Progenitor cell of endocrine pancreas (in vitro differentiated cells): ENCODE data around the gene AQP5. TPM values are rescaled to one million over a fixed set of nuclear protein-coding genes. Genes with fewer than 3 reads are reported as not detected.

Experiments
- DNase-seq: peaks from one replicate; pipeline ENCODE4 v3.0.0; 2021; ENCODE audit warnings: low spot score; ENCODE audit not compliant: unreplicated experiment
- H3K27ac Mint-ChIP-seq: 2 replicates; pipeline ENCODE4 v1.8.0; 2021; ENCODE audit warnings: mild to moderate bottlenecking, moderate library complexity, mixed read lengths
- H3K27me3 Mint-ChIP-seq: 2 replicates; pipeline ENCODE4 v1.8.0; 2021; ENCODE audit warnings: mixed read lengths
- H3K36me3 Mint-ChIP-seq: 2 replicates; pipeline ENCODE4 v1.8.0; 2022; ENCODE audit warnings: mixed read lengths; ENCODE audit not compliant: insufficient read depth
- H3K4me1 Mint-ChIP-seq: 2 replicates; pipeline ENCODE4 v1.8.0; 2021; ENCODE audit warnings: low read depth, mixed read lengths
- H3K4me3 Mint-ChIP-seq: 2 replicates; pipeline ENCODE4 v1.8.0; 2021; ENCODE audit warnings: low read depth, mild to moderate bottlenecking, moderate library complexity, mixed read lengths
- H3K9me3 Mint-ChIP-seq: 2 replicates; pipeline ENCODE4 v1.8.0; 2021; ENCODE audit warnings: low read depth, mixed read lengths
- total RNA-seq: library from RNA; stranded (reverse); gene quantifications from 2 replicates; pipeline ENCODE4 v1.2.1, GENCODE V29; 2021
- TF ChIP-seq, protein P1 (sequence below): fragments of 200-600 bp; sonication (generic); IDR thresholded peaks from one replicate; pipeline ENCODE4 v1.5.0; 2021; ENCODE audit warnings: antibody characterized with exemption, mild to moderate bottlenecking; ENCODE audit not compliant: unreplicated experiment

AQP5 gene
- total RNA-seq, 1 donor from 2014 or later: 1.8 TPM

DNA sequence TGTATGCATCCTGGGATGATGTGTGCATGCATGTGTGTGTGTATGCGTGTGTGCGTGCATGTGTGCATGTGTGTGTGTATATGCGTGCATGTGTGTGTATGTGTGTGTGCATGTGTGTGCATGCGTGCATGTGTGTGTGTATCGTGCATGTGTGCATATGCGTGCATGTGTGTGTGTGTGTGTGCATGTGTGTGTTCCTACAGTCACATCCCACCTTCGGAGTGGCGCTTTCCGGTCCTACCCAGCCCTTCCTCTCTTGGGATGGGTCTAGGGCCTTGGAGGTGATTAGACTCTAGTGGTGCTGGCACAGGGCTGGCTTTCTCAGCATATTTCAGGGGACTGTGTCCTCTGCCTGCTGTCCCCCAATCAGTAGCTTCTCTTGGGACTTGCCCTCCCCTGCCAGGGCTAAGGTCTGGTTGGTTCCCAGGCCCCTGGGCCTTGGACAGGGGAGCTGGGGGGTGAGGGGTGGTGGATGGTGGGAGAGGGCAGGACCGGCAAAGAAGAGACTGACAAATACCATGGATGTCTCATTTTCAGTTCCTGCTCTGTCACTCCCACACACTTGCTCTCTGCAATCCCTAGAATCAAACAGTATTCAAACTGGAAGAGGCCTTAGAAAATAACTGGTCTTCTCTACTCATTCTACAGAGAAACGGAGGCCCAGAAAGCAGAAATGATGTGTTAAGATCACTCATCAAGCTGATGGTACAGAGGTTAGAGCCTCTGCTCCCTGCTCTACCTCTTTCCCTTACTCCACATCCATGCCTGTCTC is 36.1 kb upstream of the AQP5 start:
- no peak for DNase-seq

DNA sequence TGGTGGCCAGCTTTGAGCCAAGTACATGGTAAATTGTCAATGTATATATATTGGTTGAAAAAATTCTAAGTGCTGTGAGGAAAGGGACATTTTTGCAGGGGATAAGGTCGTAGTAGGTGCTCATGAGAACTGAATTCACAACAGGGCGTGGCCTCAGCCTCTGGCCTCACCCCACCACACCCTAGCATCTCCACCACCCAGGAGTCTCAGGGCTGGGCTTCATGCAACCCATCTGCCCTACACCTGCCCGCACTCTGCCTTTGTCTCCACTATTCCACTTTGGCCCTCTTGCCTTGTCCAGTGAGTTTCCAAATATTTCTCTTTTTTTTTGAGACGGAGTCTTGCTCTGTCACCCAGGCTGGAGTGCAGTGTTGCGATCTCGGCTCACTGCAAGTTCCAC is 33.2 kb upstream of the AQP5 start:
- peaks cover 12% of the 10 kb centered on the region for H3K27me3 Mint-ChIP-seq
- DNase-seq: no peak
- no peaks in the 10 kb centered on the region for H3K36me3 Mint-ChIP-seq
- H3K4me1 Mint-ChIP-seq: no peaks in the 10 kb centered on the region
- no peak overlapping the region for H3K4me3 Mint-ChIP-seq
- TF ChIP-seq, protein P1, sequence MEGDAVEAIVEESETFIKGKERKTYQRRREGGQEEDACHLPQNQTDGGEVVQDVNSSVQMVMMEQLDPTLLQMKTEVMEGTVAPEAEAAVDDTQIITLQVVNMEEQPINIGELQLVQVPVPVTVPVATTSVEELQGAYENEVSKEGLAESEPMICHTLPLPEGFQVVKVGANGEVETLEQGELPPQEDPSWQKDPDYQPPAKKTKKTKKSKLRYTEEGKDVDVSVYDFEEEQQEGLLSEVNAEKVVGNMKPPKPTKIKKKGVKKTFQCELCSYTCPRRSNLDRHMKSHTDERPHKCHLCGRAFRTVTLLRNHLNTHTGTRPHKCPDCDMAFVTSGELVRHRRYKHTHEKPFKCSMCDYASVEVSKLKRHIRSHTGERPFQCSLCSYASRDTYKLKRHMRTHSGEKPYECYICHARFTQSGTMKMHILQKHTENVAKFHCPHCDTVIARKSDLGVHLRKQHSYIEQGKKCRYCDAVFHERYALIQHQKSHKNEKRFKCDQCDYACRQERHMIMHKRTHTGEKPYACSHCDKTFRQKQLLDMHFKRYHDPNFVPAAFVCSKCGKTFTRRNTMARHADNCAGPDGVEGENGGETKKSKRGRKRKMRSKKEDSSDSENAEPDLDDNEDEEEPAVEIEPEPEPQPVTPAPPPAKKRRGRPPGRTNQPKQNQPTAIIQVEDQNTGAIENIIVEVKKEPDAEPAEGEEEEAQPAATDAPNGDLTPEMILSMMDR: no peak
- no peaks in the 10 kb centered on the region for H3K9me3 Mint-ChIP-seq
- H3K27ac Mint-ChIP-seq: no peak overlapping the region

More for the DNA sequence above, 36.1 kb upstream of the AQP5 start:
- H3K27me3 Mint-ChIP-seq: peaks cover 15% of the 10 kb centered on the region
- no peaks in the 10 kb centered on the region for H3K9me3 Mint-ChIP-seq
- H3K4me3 Mint-ChIP-seq: no peak overlapping the region
- H3K27ac Mint-ChIP-seq: no peak overlapping the region
- H3K36me3 Mint-ChIP-seq: no peaks in the 10 kb centered on the region
- peaks cover 1% of the 10 kb centered on the region for H3K4me1 Mint-ChIP-seq
- TF ChIP-seq, protein P1: no peak

DNA sequence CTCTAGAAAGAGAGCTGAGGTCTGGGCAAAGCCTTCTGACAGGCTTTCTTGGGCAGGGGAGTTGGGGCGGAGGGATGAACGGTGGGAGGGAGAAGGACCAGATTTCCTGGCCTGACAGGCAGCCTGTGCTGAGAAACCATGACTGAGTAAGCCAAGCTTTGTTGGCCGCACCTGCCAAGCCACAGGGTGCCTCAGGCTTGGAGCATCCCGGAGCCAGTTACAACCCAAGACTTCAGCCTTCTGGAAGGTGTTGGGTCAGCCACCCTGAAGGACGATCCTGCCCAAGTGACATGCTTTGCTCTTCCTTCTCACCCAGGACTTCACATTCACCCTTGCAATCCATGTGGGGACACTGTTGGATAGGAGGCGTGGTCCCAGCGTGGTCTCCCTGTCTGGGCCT is 32.1 kb upstream of the AQP5 start:
- no peak overlapping the region for H3K4me3 Mint-ChIP-seq
- H3K27me3 Mint-ChIP-seq: peaks cover 10% of the 10 kb centered on the region
- H3K9me3 Mint-ChIP-seq: peaks cover 2% of the 10 kb centered on the region
- no peak overlapping the region for H3K27ac Mint-ChIP-seq
- DNase-seq: no peak
- TF ChIP-seq, protein P1: no peak
- H3K4me1 Mint-ChIP-seq: peaks cover 3% of the 10 kb centered on the region
- H3K36me3 Mint-ChIP-seq: no peaks in the 10 kb centered on the region

- H3K27me3 Mint-ChIP-seq: peaks cover 10% of the 10 kb centered on the region
- TF ChIP-seq, protein P1: no peak
- no peak overlapping the region for H3K27ac Mint-ChIP-seq
- H3K4me3 Mint-ChIP-seq: no peak overlapping the region
- peaks cover 4% of the 10 kb centered on the region for H3K9me3 Mint-ChIP-seq
- DNase-seq: no peak
- peaks cover 3% of the 10 kb centered on the region for H3K4me1 Mint-ChIP-seq
- no peaks in the 10 kb centered on the region for H3K36me3 Mint-ChIP-seq
These were observed 31.0 kb upstream of the AQP5 start for GRCh38 chr12:49930515-49931288.

DNA sequence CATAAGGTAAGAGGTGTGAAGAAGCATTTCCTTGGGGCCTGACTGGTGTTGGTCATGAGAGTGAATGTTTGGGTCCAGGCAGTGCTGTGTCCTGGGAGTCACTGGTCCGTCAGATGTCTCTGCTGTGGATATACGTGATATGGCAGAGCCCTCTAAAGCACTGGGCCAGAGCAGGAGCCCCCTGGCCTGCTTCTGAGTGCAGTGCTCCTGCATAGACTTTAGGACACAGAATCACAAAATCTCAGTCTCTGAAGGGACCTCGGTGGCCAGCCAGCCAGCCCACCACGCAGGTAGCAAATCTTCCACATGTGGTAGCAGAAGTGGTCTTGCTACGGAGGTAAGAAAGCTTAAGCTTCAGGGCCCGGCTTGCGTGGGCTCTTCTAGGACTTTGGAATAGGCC is 29.6 kb upstream of the AQP5 start:
- H3K9me3 Mint-ChIP-seq: peaks cover 4% of the 10 kb centered on the region
- TF ChIP-seq, protein P1: no peak
- peaks cover 10% of the 10 kb centered on the region for H3K27me3 Mint-ChIP-seq
- H3K27ac Mint-ChIP-seq: no peak overlapping the region
- peaks cover 5% of the 10 kb centered on the region for H3K4me1 Mint-ChIP-seq
- no peak for DNase-seq
- H3K4me3 Mint-ChIP-seq: no peak overlapping the region
- H3K36me3 Mint-ChIP-seq: no peaks in the 10 kb centered on the region
